HepG2 (cell line): ENCODE data around the gene SUSD3. TPM values are rescaled to one million over a fixed set of nuclear protein-coding genes. Genes with fewer than 3 reads are reported as not detected.

Source experiments
- E2F2 ChIP-seq: sonication (generic); formaldehyde crosslinking; IDR thresholded peaks from 2 replicates; pipeline ENCODE4 v1.4.0; 2020; ENCODE audit warnings: missing genetic modification reagents, borderline replicate concordance
- FLYWCH1 ChIP-seq: sonication (generic); formaldehyde crosslinking; IDR thresholded peaks from 2 replicates; pipeline ENCODE4 v1.8.1; 2023; ENCODE audit warnings: mild to moderate bottlenecking, missing genetic modification reagents
- HNF1A ChIP-seq, 2 experiments: sonication (generic) in 1 of 2; formaldehyde crosslinking in 1 of 2; IDR thresholded peaks; 2 replicates each; pipeline versions ENCODE4 v1.4.0 to v1.6.1; 2016 to 2020; ENCODE audit warnings: borderline replicate concordance in 1 of 2, low read depth in 1 of 2, mild to moderate bottlenecking in 1 of 2, missing genetic modification reagents in 1 of 2
- HNF4A ChIP-seq: sonication (generic); formaldehyde crosslinking; IDR thresholded peaks from 2 replicates; pipeline ENCODE4 v1.4.0; 2020; ENCODE audit warnings: missing genetic modification reagents
- HOXA7 ChIP-seq: sonication (generic); formaldehyde crosslinking; IDR thresholded peaks from 2 replicates; pipeline ENCODE4 v1.8.1; 2022; ENCODE audit warnings: mild to moderate bottlenecking, missing genetic modification reagents, moderate library complexity
- MTF2 ChIP-seq: sonication (generic); formaldehyde crosslinking; IDR thresholded peaks from 2 replicates; pipeline ENCODE4 v1.5.0; 2020; ENCODE audit warnings: missing genetic modification reagents, borderline replicate concordance
- NR2F6 ChIP-seq, 2 experiments: IDR thresholded peaks; 2 replicates each; pipeline ENCODE4 v1.6.1; 2016; ENCODE audit warnings: antibody characterized with exemption in 1 of 2, mild to moderate bottlenecking in 1 of 2
- SRSF4 ChIP-seq: fragments of 200-400 bp; formaldehyde crosslinking; IDR thresholded peaks from one replicate; pipeline ENCODE4 v1.6.1; 2018; ENCODE audit warnings: mild to moderate bottlenecking, low read depth, low read length, moderate library complexity; ENCODE audit not compliant: poor library complexity, severe bottlenecking
- TFDP2 ChIP-seq: sonication (generic); formaldehyde crosslinking; IDR thresholded peaks from 2 replicates; pipeline ENCODE4 v1.4.0; 2020; ENCODE audit warnings: missing genetic modification reagents
- U2AF1 ChIP-seq: fragments of 200-400 bp; formaldehyde crosslinking; optimal IDR thresholded peaks from 2 replicates; pipeline ENCODE3; 2017; ENCODE audit warnings: mild to moderate bottlenecking, low read depth, low read length
- ZBTB20 ChIP-seq: sonication (generic); formaldehyde crosslinking; IDR thresholded peaks from 2 replicates; pipeline ENCODE4 v1.8.1; 2023; ENCODE audit warnings: missing genetic modification reagents, low read depth, mild to moderate bottlenecking, borderline replicate concordance
- ZBTB7B ChIP-seq: sonication (generic); formaldehyde crosslinking; IDR thresholded peaks from 2 replicates; pipeline ENCODE4 v1.4.0; 2020; ENCODE audit warnings: missing genetic modification reagents
- ZNF337 ChIP-seq: sonication (generic); formaldehyde crosslinking; IDR thresholded peaks from 2 replicates; pipeline ENCODE4 v1.5.1; 2020; ENCODE audit warnings: missing genetic modification reagents, low read depth, mild to moderate bottlenecking, borderline replicate concordance
- ZNF513 ChIP-seq: sonication (generic); formaldehyde crosslinking; conservative IDR thresholded peaks from 2 replicates; pipeline ENCODE4 v1.5.0; 2020; ENCODE audit warnings: missing genetic modification reagents
- ZNF740 ChIP-seq: sonication (generic); formaldehyde crosslinking; IDR thresholded peaks from 2 replicates; pipeline ENCODE4 v1.4.0; 2020; ENCODE audit warnings: missing genetic modification reagents
- ZNF816 ChIP-seq: sonication (generic); formaldehyde crosslinking; IDR thresholded peaks from 2 replicates; pipeline ENCODE4 v1.8.0; 2022; ENCODE audit warnings: missing genetic modification reagents, mild to moderate bottlenecking, borderline replicate concordance
- polyA plus RNA-seq, 8 experiments: library from polyadenylated mRNA; depleted of rRNA in 3 of 8; stranded (reverse) in 7 of 8; unstranded in 1 of 8; fragments of >200 nt; fragmentation: Illumina TruSeq in 4 of 8; extraction: Trizol in 4 of 8; gene quantifications; 2 replicates each; pipeline versions ENCODE4 v1.2.1 to v1.2.3, GENCODE V29; 2011 to 2016; ENCODE audit warnings: low read depth in 4 of 8, missing spikeins in 1 of 8, mixed read lengths in 1 of 8; ENCODE audit not compliant: insufficient read depth in 1 of 8
- total RNA-seq, 5 experiments: library from RNA; depleted of rRNA; stranded (reverse); fragments of >200 nt; fragmentation: Illumina TruSeq; extraction: Trizol; gene quantifications; 2 replicates each; pipeline ENCODE4 v1.2.3, GENCODE V29; 2016; ENCODE audit warnings: low read depth in 1 of 5

SUSD3 gene
- total and polyA plus RNA-seq, 2 of the 13 experiments (the other 11 are each of a cell fraction or from before 2014, with no cell fraction given), result 7.0 to 9.1 TPM

GRCh38 chr9:93111371-93112115 lies 53.0 kb downstream of the SUSD3 start (continued):
- TF ChIP-seq TFDP2, result no peak
- no peak; the same call in 1 of the 2 replicates for TF ChIP-seq NR2F6 (IDR thresholded peaks at IDR 0.05)
- no peak for TF ChIP-seq NR2F6 (CRISPR knock-in tag; IDR thresholded peaks at IDR 0.05)
- no peak for TF ChIP-seq ZBTB20
- 0 out of 2 replicates have a peak, but pooled peaks have one; percentile 30 for TF ChIP-seq ZBTB7B
- TF ChIP-seq HNF1A (IDR thresholded peaks at IDR 0.05; ENCODE audit: low read depth), result no peak
- TF ChIP-seq HNF1A (CRISPR knock-in tag; IDR thresholded peaks at IDR 0.05; ENCODE audit: borderline replicate concordance), result no peak
- no peak for TF ChIP-seq U2AF1
- no peak for TF ChIP-seq ZNF513 (CRISPR knock-in tag)
- no peak for TF ChIP-seq E2F2 (CRISPR knock-in tag)
- TF ChIP-seq SRSF4, result no peak
- TF ChIP-seq ZNF337, result no peak
- TF ChIP-seq FLYWCH1 (CRISPR knock-in tag), result no peak
- TF ChIP-seq ZNF740, result no peak
- TF ChIP-seq HOXA7 (CRISPR knock-in tag), result no peak
- TF ChIP-seq HNF4A (CRISPR knock-in tag), result peak; percentile 60
- no peak for TF ChIP-seq MTF2
- TF ChIP-seq ZNF816 (CRISPR knock-in tag), result no peak
